ENCODE measurements around the gene ABCA10.

Gene ABCA10

DNA sequence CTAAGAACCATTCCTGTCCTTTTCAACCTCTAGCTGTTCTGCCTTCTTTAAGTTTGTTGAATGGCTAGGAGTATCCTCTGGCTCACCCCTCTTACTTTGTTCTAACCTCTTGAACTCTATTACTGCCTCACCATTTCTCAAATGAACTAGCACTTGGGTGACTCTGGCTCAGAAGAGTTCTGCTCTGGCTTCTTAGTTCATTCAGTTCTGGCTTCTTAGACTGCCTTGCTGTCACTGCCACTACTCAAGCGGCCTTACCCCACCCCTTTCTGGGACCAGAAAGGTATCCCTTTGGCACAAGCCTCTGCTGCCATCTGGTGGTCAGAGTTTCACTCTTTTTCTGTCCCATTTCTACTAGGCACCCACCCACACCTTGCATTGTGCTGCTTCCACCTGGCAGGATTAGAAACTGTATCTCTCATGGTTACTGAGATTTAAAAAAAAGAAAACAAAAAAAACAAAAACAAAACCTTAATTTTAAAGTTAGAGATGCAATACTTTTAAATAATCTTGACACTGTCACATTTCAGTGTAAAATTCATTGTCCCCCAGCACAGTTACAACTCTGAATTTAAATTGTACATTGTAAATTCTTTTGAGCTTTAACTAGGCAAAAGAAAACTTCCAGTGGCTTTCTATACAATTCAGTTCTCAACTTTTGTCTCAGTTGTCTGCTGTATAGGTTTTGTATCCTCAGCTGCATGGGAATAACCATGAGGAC, 6.9 kb upstream of the ABCA10 start (continued):
- TF ChIP-seq ZNF138 (tag by site-specific recombination; IDR thresholded peaks at IDR 0.05; ENCODE audit: borderline replicate concordance) (no peak), ZNF660 (tag by site-specific recombination; IDR thresholded peaks at IDR 0.05) (peak; percentile 48; the same call in 1 of the 2 replicates), PATZ1 (tag by site-specific recombination; IDR thresholded peaks at IDR 0.05) (no peak), CTCF (tag by site-specific recombination; IDR thresholded peaks at IDR 0.05) (peak; percentile 87), ZNF211 (tag by site-specific recombination; IDR thresholded peaks at IDR 0.05; ENCODE audit: low read depth) (no peak)

DNA sequence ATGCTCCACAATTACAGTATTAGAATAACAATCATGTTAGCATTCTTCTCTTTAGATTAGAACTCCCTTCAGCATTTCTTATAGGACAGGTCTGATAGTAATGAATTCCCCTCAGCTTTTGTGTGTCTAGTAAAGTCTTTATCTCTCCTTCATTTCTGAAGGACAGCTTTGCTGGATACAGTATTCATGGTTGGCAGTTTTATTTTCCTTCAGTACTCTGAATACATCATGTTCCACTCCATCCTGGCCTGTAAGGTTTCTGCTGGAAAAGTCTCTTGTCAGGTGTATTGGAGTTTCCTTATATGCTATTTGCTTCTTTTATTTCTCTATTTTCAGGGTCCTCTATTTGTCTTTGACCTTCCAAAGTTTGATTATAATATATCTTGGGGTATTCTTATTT, 4.0 kb upstream of the ABCA10 start:
- ChIA-PET POLR2A (no interaction called here), CTCF (interaction anchor here (1.8 kb wide), 1 partner anchor 461 kb away, joined by 10 read pairs; no protein-coding TSS in a partner anchor)
- H3K9me3 ChIP-seq (ENCODE audit: control insufficient read depth, insufficient read depth, low read depth, low read length) = no peaks in the 10 kb centered on the region
- H3K27ac ChIP-seq (ENCODE audit: extremely low read depth, low read depth, low read length) = no peak overlapping the region
- H3K4me1 ChIP-seq (ENCODE audit: control insufficient read depth, insufficient read depth, low read length) = no peaks in the 10 kb centered on the region
- H3K36me3 ChIP-seq (ENCODE audit: control insufficient read depth in 2 of 2, insufficient read depth in 1 of 2, low read length in 2 of 2) = no peaks in the 10 kb centered on the region
- H3K4me3 ChIP-seq (ENCODE audit: low read depth, low read length) = no peak overlapping the region
- peak; percentile 96 for TF ChIP-seq SETDB1 (IDR thresholded peaks at IDR 0.05; ENCODE audit: insufficient read length, low read length)
- no peak for TF ChIP-seq ZBTB44 (tag by site-specific recombination; IDR thresholded peaks at IDR 0.05)

GRCh38 chr17:69231521-69231920, 2.9 kb upstream of the ABCA10 start:
- POLR2A ChIA-PET = no interaction called here
- Histone ChIP-seq H3K27ac (ENCODE audit: extremely low read depth, low read depth, low read length) (no peak overlapping the region), H3K36me3 (ENCODE audit: control insufficient read depth in 2 of 2, insufficient read depth in 1 of 2, low read length in 2 of 2) (no peaks in the 10 kb centered on the region), H3K4me1 (ENCODE audit: control insufficient read depth, insufficient read depth, low read length) (no peaks in the 10 kb centered on the region), H3K9me3 (ENCODE audit: control insufficient read depth, insufficient read depth, low read depth, low read length) (no peaks in the 10 kb centered on the region), H3K4me3 (ENCODE audit: low read depth, low read length) (no peak overlapping the region)
- TF ChIP-seq ZNF274 (IDR thresholded peaks at IDR 0.05; ENCODE audit: low read length) (no peak), ZNF274 (tag by site-specific recombination; IDR thresholded peaks at IDR 0.05; ENCODE audit: borderline replicate concordance) (no peak)
- CTCF ChIA-PET = interaction anchor here (1.2 to 1.9 kb wide), 2 partner anchors 13 to 460 kb away, joined by 4 to 7 read pairs; no protein-coding TSS in a partner anchor

DNA sequence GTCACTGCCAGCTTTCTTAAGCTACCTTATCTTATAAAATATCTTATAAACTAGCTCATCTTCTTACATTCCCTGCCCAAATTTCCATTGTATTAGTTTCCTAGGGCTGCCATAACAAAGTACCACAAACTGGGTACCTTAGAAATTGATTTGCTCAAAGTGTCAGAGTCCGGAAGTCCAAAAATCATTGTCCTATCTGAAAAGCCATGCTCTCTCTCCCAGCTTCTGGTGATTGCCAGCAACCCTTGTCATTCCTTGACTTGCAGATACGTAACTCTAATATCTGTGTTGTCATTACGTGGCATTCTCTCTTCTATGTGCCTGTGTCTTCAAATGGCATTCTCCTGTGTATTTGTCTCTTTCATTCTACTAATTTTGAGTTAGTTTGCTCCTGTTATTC, 2.3 kb upstream of the ABCA10 start:
- POLR2A ChIA-PET = no interaction called here
- Histone ChIP-seq H3K27ac (ENCODE audit: extremely low read depth, low read depth, low read length) (no peak overlapping the region), H3K9me3 (ENCODE audit: control insufficient read depth, insufficient read depth, low read depth, low read length) (no peaks in the 10 kb centered on the region), H3K36me3 (ENCODE audit: control insufficient read depth in 2 of 2, insufficient read depth in 1 of 2, low read length in 2 of 2) (no peaks in the 10 kb centered on the region), H3K4me1 (ENCODE audit: control insufficient read depth, insufficient read depth, low read length) (no peaks in the 10 kb centered on the region), H3K4me3 (ENCODE audit: low read depth, low read length) (no peak overlapping the region)
- CTCF ChIA-PET = interaction anchor here (1.2 to 1.9 kb wide), 2 partner anchors 14 to 459 kb away, joined by 4 to 7 read pairs; no protein-coding TSS in a partner anchor
- TF ChIP-seq ZNF175 (tag by site-specific recombination; IDR thresholded peaks at IDR 0.05) (no peak), TCF7L2 (IDR thresholded peaks at IDR 0.05; ENCODE audit: borderline replicate concordance, low read depth, low read length) (no peak), ZNF777 (tag by site-specific recombination; IDR thresholded peaks at IDR 0.05; ENCODE audit: borderline replicate concordance) (no peak), AEBP2 (tag by site-specific recombination; IDR thresholded peaks at IDR 0.05; ENCODE audit: borderline replicate concordance) (no peak), ZBTB21 (tag by site-specific recombination; IDR thresholded peaks at IDR 0.05) (no peak), OVOL3 (tag by site-specific recombination; IDR thresholded peaks at IDR 0.05) (no peak), PATZ1 (tag by site-specific recombination; IDR thresholded peaks at IDR 0.05) (no peak), SP7 (tag by site-specific recombination; IDR thresholded peaks at IDR 0.05) (no peak), ZNF664 (tag by site-specific recombination; IDR thresholded peaks at IDR 0.05) (no peak), HOXA7 (CRISPR knock-in tag; IDR thresholded peaks at IDR 0.05; ENCODE audit: borderline replicate concordance) (no peak)
